ENCODE results near the gene HEY2.
A peak's percentile ranks its signal among the peaks of the same experiment; 100 is the strongest.
"Not testable (repeated sequence)": the region's sequence is repeated elsewhere in the genome, so short reads cannot be mapped to it uniquely, and the experiment has no call there.

The HEY2 gene

DNA sequence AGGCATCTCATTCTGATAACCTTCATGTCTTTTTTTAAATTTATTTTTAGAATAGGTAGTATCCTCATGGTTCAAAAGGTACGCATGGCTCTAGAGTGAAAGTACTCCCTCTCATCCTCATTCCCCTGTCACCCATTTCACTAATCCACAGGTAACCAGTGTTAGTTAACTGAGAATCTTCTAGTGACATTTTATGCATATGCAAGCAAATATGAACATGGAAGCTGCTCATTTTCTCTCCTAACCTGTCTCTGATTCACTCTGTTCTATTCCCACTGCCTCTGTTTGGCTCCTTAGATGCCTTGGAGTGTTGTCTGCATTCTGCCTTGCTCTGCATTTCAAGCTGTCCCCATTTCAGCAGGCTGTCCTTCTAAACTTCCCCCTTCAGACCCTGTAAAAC is 45.9 kb downstream of the HEY2 start:
- DNase-seq (ENCODE audit: low spot score) = no peak

GRCh38 chr6:125797120-125797885 is 47.9 kb downstream of the HEY2 start:
- no peak for DNase-seq (ENCODE audit: low spot score)

DNA sequence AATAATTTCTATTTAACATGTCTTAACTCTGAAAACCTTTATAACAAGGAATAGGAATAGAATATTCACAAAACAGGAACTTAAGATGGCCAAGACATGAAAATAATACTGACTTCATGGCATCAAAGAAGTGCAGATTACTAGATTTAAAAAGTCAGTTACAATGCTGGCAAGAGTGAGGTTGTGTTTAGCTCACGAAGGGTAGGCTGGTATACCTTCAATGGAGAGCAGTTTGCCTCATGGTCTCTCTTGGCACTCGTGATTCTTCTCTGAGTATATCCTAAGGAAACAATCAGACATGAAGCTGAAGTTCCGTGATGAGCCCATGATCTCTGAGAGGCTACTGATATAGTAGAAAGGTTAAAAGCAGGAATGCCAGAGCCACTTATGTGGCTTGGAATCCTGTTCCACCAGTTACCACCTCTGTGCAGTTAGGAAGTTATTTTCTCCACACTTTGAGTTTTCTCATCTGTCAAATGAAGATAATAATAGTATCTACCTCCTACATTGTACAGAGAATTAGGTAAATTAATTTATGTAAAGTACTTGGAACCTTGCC is 48.5 kb downstream of the HEY2 start:
- DNase-seq (ENCODE audit: low spot score) = no peak

- DNase-seq (ENCODE audit: low spot score) = no peak
These were observed 49.5 kb downstream of the HEY2 start for GRCh38 chr6:125798734-125799508.

DNA sequence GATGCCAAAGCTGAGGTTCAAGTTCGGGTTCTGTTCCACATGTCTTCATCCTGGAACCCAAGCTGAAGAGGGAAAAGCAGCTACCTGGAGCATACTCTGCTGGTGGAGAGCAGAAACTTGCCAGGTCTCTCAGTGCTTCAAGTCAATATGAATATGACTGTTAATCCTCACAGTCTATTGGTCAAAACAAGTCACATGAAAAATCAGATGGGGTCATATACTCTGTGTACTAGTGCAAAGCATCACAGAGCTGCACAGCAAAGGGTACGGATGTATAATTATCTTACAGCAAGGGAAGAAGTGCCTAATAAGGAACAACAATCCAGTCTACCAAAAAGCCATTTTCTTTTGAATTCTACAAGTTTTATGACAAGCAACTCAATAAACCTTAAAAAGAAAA is 53.0 kb downstream of the HEY2 start:
- DNase-seq (ENCODE audit: low spot score) = no peak

DNA sequence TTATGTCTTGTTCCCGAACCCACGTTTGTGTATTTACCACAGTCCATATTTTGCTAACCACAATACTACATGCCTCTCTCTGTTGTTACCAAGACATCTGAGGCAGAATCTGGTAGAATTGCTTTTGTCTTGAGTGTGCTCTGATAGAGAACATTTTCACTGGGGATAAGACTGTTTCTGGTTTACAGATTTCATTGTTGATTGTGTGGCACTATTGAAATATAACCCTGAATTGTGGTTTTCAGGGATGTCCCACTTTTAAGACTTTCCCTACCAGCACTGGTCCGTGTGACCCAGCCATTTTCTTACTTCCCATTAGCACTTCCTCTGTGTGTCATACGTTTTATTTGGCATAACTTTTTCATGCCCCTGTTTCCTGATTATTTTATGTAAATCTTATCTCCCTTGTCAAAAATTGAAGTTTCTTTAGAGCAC is 53.5 kb downstream of the HEY2 start:
- DNase-seq (ENCODE audit: low spot score) = peak; percentile 28

DNA sequence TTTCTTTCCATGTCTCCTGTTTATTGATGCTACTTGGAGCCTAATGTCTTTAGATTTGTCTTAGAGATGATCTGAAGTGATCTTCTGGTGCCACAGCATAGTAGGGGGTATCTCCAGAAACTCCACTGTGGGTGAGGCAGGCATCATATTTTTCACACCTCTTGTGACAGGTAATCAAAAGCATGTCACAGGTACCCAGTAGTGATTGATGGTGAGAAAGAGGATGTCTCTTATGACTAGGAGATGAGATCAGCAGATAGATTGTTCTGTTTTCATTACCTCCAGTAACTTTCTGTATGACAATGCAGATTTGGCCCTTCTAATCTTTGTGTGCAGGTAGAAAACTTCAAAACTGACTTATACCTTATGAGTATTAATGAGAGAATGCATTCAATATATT is 54.8 kb downstream of the HEY2 start:
- peak; percentile 83 for DNase-seq (ENCODE audit: low spot score)

DNA sequence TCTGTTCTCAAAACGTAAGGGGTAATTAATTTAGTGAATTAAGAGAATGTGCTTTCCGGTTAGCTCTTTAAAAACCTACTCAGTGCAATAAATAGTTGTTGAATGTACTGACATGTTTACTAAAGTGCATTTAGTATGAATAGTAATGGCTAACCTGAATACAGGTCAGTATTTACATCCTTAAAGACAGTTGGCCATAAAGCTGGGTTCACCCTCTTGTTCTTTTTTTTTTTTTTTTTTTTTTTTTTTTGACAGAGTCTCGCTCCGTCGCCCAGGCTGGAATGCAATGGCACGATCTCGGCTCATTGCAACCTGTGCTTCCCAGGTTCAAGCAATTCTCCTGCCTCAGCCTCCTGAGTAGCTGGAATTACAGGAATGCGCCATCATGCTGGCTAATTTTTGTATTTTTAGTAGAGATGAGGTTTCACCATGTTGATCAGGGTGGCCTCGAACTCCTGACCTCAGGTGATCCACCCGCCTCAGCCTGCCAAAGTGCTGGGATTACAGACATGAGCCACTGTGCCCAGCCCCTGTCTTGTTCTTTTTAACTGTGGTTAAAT is 55.5 kb downstream of the HEY2 start:
- not testable (repeated sequence) for DNase-seq (ENCODE audit: low spot score)

DNA sequence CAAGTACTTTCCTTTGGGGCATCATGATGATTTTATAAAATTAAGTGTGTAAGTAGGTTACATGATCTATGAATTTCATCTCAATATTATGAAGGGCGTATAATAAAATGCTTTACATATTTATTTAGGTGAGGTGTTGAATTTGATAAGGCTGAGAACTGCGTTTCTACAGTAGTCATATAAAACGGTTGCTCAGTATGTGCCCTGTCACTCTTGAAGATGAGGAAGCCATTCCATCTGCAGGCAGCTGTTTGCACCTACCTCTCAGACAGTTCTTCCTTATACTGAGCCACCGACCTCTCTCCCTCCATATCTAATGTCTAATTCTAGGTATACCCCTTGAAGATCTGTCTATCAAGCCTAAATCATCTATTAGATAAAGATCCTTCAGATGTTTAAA is 57.4 kb downstream of the HEY2 start:
- no peak for DNase-seq (ENCODE audit: low spot score)

DNA sequence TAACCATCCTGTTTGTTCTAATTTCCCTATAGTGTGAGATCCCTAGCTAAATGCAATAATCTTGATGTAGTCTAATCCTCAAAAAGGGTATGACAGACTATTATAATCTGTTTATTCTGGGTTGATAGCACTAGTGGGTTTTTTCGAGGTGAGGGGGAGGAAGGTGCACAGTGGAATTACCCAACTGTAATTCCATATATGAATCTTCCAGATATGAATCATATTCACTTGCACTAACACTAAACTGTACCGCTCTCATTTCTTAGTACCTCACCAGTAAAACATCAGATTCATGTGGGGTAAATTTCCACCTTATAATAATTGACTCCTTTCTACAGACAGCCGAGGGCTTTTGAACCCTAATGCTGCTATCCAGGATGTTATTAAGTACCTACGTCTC is 57.9 kb downstream of the HEY2 start:
- peak; percentile 65 for DNase-seq (ENCODE audit: low spot score)

GRCh38 chr6:125808060-125808459 is 58.6 kb downstream of the HEY2 start:
- DNase-seq (ENCODE audit: low spot score) = no peak

GRCh38 chr6:125808591-125808990 is 59.2 kb downstream of the HEY2 start:
- DNase-seq (ENCODE audit: low spot score) = no peak

DNA sequence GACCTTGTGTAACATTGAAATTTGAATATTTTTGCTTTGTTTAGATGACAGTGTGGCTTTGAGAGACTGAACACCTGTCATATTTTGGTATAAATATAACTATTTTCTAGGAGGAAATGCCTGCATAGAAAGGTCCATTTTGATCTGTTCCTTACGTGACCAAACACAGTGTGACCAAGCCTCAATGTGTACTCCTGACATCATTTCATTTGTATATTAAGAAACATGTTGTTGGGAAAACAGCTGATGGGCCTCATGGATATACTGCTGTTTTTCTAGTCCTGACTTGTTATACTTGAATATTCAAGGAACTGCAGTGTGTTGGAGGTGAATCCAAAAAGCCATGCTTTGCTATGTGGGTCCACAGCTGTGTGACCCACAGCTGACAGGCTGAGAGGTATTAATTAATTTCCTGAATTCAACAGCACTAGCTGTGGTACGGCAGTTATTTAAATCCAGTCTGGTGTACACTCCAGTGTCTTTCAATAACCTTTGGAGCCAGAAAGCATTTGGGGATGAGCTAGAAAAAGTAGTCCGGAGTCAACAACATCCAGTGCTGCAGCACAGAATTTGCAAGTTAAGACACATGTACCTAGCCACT is 60.2 kb downstream of the HEY2 start:
- no peak for DNase-seq (ENCODE audit: low spot score)

DNA sequence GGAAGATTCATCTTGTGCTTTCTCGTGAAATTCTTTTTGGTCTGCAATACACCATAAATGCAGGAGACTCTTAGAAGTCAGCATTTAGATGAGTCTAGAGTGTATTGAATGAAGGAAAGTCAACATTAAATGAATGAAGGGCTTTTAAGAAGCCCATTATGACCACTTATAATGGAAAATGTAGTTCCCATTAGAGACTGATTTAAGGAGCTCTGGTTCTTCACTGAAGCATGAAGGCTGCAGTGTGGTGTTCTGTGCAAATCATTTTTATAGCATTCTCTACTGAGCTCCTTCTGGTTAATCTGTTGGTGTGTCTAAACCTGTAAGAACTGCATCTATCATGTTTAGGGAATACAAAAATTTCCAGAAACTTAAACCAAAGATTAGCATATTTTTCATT is 61.0 kb downstream of the HEY2 start:
- no peak for DNase-seq (ENCODE audit: low spot score)

All from activated CD4-positive, alpha-beta T cell treated with anti-CD3 and anti-CD28 coated beads, Interleukin-2, Interleukin-4, amounts not matched to agents 100 ng/mL and 50 ng/mL, durations not matched to agents 16 hours and 8 hours (primary cell).